GM12864 (cell line): Measurements from ENCODE around the gene NTRK3.

Source experiments
- DNase-seq: peaks from one replicate; pipeline ENCODE4 v3.0.0-alpha.2; 2011; ENCODE audit warnings: low read depth
- H3K4me3 ChIP-seq: 2 replicates; pipeline ENCODE4 v1.5.1; 2011; ENCODE audit warnings: mild to moderate bottlenecking, low read depth, low read length, control low read depth
- TF ChIP-seq, protein P1 (sequence below): IDR thresholded peaks from 2 replicates; pipeline ENCODE4 v1.5.1; 2011; ENCODE audit warnings: low read depth, mild to moderate bottlenecking, moderate library complexity, low read length, control low read depth, inconsistent platforms; ENCODE audit errors: missing control alignments

Gene NTRK3

DNA sequence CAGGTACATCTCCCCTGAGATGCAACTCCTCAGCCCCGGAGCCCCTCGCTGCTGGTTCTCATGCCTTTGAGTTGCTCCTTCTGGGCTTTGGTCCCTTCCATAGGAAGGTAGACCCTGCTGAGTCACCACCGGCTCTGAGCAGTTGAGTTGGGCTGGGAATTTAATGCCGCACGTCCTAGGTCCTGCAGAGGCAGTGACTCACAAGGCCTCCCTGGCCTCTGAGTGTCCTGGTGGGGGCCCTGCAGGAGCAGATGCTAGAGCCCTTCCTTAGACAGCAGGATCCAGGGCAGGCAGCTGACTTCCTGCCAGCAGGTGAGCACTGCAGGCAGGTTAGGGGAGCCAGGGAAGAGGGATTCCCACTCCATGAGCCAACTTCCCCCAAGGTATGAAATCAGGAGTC is 5.5 kb upstream of the NTRK3 start:
- DNase-seq, result no peak
- no peak overlapping the region for H3K4me3 ChIP-seq
- TF ChIP-seq, protein P1, sequence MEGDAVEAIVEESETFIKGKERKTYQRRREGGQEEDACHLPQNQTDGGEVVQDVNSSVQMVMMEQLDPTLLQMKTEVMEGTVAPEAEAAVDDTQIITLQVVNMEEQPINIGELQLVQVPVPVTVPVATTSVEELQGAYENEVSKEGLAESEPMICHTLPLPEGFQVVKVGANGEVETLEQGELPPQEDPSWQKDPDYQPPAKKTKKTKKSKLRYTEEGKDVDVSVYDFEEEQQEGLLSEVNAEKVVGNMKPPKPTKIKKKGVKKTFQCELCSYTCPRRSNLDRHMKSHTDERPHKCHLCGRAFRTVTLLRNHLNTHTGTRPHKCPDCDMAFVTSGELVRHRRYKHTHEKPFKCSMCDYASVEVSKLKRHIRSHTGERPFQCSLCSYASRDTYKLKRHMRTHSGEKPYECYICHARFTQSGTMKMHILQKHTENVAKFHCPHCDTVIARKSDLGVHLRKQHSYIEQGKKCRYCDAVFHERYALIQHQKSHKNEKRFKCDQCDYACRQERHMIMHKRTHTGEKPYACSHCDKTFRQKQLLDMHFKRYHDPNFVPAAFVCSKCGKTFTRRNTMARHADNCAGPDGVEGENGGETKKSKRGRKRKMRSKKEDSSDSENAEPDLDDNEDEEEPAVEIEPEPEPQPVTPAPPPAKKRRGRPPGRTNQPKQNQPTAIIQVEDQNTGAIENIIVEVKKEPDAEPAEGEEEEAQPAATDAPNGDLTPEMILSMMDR, result no peak

DNA sequence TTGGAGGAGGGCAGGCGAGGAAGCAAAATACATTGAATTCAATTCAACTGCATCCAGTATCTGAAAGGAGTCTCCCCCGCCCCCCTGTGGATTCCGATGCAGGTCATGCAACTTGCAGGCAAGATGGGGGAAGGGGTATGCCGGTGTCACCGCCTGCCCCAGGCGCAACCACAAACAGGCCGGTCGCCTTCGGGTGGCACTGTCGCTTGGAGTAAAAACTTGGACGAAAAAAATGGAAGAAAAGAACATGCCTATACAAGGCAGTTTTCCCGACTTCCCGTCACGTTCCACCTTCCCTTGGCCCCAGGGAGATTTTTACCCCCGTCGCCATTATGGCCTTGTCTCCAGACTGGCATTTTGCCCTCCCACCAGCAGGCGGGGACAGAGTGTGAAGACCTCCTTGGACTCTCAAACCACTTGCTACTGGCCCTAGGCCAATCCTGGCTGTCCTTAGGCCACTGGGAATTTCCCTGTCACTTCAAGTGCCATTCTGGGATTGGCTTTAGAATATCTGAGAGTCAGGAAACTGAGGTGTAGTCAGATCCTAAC is 1.6 kb upstream of the NTRK3 start:
- DNase-seq, result no peak
- TF ChIP-seq, protein P1, result no peak
- H3K4me3 ChIP-seq, result no peak overlapping the region

DNA sequence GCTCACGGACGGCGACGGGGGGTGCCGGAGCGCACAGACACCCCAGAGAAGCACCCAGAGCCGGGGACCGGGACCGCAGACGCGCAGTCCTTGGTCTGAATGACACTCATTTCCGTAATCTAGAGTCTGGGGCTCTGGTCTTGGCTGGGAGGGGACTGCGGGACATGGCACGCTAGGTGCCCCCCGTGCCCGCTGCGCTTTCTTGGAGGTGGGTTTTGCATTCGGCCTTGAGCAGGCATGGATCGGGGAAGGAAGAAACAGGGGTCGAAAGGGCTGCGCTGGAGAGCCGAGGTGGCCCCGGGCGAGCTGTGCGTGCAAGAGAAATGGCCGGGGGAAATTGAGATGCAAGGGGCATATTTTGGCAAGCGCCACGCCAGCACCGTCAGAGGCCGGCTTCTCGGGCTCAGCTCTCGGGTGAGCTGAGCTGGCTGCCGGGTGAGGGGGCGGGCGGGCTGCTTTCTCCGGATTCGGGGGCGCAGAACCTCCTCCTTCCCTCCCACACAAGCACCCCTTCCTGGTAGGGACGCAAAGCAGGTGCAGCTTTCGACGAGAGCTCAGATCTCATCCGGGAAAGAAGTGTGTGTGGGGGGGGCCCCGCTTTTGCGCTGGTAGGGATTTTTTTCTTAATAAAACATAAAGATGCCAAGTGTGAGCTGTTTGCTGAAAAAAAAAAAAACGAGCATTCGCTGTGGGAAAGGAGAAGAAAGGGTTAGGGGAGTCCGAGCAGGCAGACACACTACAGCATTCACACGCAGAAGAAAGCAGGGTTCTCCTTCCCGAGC is 963 bp upstream of the NTRK3 start:
- H3K4me3 ChIP-seq, result no peak overlapping the region
- TF ChIP-seq, protein P1, result no peak
- no peak for DNase-seq

DNA sequence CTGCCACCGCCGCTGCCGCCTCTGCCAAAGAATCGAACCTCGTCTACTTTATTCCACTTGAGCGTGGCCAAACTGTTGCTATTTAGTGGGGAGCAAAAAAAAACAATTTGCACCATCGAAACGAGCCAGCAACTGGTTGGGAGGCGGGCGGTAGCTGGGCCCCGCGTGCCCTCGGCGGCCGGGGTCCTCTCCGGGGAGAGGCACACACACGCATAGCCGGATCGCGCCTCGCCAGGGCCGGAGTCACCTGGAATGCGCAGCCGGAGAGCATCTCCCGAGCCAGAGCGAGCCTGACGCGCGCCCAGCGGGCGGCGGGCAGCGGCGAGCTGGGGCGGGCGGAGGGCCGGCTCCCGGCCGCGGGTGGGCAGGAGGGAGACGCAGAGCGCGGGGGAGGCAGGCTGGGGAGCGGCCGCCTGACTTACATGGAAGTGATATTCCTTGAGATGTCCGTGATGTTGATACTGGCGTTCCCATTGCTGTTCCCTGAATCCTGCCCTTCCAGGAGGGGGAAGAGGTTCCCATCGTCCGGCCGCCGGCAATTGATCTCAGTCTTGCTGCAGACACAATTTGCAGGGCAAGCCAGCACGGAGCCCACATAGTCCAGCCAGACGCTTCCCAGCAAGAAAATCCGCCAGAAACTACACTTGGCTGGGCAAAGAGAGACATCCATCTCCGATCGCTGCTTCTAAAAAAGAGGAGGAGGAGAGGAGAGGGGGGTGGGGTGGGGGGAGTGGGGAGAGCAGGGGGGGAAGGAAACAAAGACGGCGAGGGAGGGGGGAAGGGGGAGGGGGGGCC is 858 bp downstream of the NTRK3 start:
- DNase-seq, result no peak
- TF ChIP-seq, protein P1, result no peak
- no peak overlapping the region for H3K4me3 ChIP-seq

DNA sequence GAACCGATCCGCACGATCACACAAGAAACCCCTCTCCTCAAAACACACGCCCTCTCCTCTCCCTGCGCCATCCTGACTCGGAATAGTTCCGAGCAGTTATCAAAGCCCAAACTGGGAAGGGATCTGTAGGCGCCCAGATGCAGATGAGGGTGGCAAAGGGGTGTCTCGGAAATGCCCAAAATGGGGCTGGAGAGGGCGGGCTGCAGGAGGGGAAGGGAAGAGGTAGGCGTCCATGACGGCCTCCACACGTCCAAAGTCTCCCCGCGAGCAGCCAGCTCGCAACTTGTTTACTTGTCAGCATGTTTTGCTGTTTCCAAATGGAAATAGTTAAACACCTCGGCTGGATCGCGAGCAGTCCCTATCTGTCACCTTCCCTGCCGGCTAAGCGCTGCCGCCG is 1.5 kb downstream of the NTRK3 start:
- no peak overlapping the region for H3K4me3 ChIP-seq
- DNase-seq, result no peak
- TF ChIP-seq, protein P1, result no peak

DNA sequence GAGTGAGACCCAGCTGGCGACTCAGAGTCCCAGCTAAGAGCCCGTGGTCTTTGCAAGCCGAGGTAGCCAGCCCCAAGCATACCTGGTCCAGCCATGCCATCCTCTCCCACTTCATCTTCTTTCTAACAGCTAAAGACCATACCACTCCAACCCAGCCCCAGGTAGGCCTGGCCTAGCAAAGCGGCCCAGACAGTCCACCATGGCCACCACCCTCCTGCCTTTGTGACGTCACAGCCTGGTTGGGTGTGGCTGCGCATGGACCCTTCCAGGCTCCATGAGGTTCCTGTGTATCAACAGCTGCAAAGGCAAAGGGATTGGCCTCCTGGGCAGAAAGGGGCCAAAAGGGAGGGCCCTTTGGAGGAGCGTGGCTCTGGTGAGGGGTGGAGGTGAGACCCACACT is 4.1 kb downstream of the NTRK3 start:
- DNase-seq, result no peak
- no peak overlapping the region for H3K4me3 ChIP-seq
- TF ChIP-seq, protein P1, result no peak
